Fibroblast of mammary gland (primary cell): ENCODE results near the gene TRIM3.

Experiments used
- DNase-seq: peaks from one replicate; pipeline ENCODE4 v3.0.0-alpha.2; 2010; ENCODE audit warnings: low read depth
- H3K4me3 ChIP-seq: 2 replicates; pipeline ENCODE4 v1.5.1; 2011; ENCODE audit warnings: low read depth, mild to moderate bottlenecking, low read length, moderate library complexity; ENCODE audit not compliant: control insufficient read depth
- CTCF ChIP-seq: conservative IDR thresholded peaks from 2 replicates; pipeline ENCODE4 v1.5.1; 2011; ENCODE audit warnings: low read depth, low read length, inconsistent platforms; ENCODE audit not compliant: control insufficient read depth, insufficient read depth

The TRIM3 gene

GRCh38 chr11:6400431-6401345 is 73.1 kb downstream of the TRIM3 start:
- DNase-seq: no peak
- no peak overlapping the region for H3K4me3 ChIP-seq
- no peak for TF ChIP-seq CTCF
